NCI-H526 (cell line): ENCODE data around the gene MYO3B.

Experiments
- DNase-seq, 2 experiments: peaks; one replicate each; lab custom pipeline; 2025; lab: John Stamatoyannopoulos, UW

MYO3B gene

DNA sequence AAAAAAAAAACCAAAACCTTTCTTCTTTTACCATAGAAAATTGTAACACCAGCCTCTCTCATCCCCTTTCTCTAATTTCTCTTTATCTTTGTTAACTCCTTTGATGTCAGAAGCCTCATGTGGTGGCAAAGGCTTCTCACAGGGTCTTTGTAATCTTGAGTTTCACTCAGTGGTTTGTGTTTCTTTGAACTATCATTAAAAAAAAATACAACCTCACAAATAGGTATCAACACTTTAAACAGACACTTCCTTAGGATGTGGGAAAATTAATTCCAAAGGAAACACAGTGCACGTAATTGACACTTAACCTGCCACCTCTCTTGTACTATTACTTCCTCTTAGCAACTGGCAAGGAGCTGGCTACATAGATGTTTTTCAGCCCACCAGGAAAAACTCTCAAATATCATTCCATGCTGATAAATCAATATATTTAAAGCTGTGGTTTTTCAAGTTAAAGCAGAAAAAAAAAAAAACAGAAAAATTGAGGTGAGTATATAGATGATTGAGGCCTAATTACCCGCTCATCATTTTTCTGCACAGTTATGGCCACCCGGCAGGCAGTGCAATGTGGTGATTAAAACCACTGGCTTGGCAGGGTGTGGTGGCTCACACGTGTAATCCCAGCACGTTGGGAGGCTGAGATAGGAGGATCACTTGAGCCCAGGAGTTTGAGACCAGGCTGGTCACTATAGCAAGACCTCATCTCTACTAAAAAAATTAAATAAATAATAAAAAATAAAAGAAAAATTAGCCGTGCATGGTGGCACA lies 193.5 kb downstream of the MYO3B start:
- DNase-seq, result no peak

DNA sequence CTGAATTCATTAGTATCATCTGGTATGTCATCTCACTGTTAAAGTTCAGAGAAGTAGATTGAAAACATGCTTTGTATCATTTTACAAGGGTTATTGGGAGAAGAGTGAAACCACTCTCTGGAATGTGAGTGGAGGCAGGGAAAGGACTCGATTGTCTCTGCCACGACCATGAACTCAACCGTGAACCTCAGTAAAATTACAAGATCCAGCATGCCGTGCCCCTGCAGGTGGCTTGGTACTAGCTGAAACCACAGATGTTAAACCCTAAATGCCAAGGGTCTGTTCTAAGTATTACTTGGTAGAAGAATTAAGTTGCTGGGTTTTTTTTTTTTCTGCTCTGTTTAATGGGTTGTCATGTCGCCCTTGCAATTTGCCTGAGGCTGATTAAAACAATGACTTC lies 197.2 kb downstream of the MYO3B start:
- DNase-seq, result no peak

DNA sequence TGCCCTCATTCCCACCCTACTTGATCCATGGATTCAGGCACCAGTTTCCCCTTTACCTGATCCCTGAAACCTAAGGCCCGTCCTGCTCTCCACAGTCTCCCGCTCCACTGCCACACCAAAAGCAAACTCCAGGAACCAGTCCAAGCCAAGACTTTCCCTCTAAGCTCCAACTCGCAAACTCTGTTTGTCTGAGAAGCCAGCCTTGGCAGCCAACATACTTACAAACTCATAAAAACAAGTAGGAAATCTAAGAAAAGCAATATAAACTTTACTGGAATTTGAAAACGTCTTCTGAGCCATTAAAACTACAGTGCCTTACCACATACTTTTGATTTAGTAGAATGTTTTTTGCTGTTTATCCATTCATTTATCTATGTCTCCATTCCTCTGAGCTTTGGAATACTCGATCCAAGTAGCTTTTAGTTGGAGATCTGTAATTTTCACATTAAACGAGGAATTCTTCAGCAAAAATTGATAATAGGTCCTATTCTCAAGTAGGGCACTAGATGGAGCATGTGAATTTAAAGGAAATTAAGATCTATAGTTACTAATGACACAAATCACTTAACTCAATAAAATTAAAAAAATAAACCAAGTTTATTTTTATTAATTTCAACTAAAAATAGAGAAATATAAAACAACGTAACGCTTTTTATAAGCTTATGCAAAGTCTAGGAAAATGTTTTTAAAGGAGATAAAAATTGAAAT lies 199.7 kb downstream of the MYO3B start:
- DNase-seq, result no peak

DNA sequence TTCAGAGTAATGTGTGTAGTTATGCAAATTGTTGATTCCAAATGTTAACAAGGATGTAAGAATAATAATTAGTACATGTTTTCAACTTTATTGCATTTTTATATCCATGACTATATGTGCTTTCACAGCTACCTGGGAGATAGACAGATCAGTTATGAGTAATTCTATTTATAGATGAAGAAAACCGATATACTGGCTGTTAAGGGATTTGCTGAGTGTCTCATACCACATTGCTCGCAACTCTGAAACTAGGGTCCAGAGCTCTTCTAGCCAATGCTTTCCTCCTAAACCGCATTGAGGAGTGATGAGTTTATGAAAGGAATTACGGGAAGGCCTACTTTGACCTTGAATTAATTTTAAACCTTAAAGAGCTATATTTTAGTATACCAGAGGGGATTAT lies 202.3 kb downstream of the MYO3B start:
- no peak for DNase-seq

DNA sequence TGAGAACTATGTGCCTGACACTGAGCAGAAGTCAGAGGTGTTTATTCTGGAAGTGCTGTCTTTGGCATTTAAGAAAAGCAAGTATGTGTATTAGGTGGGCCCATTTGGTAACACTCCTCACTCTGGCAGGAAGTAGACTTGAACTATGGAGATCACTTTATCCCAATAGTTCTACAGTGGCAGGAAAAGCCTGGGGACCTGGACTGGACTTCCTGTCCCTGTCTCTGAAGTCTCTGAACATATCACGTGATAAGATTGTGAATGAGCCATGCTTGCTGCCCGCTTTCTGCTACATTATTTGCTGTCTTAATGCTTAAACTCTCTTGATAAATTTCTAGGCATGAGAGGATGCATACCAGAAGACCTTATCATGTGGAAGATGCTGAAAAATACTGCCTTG lies 203.7 kb downstream of the MYO3B start:
- no peak for DNase-seq

DNA sequence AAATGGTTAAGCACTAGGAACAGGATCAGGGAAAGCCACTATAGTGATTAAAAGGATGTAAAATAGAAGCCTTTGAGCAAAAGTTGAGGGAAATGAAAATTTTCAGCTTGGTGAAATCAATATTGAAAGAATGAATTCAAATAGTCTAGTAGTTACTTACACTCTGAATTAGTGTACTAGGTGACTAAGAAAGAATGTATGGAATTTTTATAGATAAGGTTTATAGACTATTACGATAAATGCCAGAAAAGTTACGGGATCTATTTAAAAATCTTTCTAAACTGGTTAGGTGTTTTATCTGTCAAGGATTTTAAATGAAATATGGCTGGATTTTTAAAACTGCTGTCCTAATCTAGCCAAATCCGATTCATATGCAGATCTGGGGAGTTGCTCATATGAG lies 208.6 kb downstream of the MYO3B start:
- no peak for DNase-seq

DNA sequence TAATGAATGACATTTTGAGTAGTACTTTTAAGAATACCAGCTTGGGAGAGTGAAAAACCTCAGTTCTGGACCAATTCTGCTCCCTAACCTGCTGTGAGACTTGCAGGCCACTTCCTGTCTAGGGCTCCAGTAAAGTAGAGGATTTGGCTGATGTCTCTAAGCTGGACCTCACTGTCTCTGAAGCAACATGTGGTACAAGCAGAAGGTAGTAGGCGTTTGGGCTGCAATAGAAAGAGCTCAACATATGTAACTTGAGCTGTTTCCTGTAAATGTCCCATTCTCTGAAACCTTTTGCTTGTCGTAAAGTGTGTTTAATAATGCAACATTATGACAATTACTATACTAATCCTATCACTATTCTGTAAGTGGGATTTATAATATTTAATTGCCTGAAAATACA lies 213.1 kb downstream of the MYO3B start:
- DNase-seq, result no peak

DNA sequence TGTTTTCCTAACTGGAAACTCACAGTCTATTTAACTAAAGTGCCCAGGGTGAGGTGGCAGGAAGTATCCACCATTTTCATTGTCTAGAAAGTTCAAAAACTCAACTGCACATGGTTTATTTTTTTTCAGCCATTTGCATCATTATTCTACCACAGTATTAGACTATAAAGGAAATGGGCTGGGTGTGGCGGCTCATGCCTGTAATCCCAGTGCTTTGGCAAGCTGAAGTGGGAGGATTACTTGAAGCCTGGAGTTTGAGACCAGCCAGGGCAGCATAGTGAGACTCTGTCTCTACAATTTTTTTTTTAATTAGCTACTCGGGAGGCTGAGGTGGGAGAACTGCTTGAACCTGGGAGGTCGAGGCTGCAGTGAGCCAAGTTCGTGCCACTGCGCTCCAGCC lies 213.8 kb downstream of the MYO3B start:
- no peak for DNase-seq

DNA sequence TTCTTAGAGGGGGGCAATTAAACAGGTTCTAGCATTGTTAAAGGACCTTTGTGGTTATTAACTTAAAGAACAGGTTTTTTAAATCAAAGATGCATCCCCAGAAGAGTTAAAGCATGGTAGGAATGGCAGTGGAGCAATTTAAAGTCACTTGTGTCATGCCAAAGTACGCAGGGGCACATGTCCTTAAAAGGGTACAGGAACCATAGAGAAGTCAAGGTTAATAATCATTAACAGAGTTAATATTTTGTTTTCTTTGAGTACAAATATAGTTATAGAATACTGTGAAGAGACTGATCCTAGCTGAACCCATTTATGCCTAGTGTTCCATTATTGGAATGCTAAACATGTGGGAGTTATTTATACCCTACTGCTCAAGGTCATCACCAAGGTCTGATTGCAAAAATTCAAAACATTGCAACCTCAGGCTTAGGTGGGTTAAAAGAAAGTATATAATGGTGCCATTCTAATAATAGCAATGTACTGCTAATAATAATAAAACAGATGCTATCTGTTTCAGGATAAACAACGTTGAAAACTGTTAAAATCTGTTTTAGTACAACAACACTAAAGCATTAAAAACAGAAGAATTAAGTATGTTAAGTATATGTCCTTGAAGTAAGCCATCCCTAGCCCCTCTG lies 216.0 kb downstream of the MYO3B start:
- DNase-seq, result no peak

DNA sequence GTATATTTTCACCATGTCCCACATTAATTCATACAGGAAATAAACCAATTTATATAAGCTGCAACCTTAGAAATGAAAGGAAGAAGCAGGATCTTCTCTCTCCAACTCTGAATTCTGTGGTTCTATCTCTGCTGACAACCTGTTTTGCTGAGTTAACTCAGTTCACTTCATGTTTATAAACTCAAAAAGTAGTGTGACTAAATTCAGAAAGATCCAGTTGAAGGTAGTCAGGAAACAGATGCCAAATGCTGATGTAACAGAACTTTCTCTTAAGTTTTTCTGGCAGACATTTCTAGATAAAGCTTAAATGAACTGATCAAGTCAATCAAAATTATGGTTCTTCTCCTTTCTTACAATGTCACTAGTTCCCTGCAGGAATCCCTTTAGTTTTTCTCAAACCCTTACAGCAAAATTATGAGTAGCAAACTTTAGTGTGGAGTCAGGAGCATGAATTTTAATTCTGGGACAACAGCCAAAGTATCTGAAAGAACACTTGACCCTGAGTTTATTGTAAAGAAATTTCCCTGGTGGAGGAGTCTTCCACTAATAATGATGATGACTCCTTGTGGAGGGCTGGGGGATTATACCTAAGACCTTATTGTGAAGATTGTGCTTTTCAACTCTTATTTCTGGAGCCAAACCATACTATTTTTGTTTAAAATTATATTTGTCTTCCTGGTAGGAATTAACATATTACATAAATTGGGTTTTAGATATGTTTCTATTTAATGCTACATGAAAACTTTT lies 216.9 kb downstream of the MYO3B start:
- no peak for DNase-seq

DNA sequence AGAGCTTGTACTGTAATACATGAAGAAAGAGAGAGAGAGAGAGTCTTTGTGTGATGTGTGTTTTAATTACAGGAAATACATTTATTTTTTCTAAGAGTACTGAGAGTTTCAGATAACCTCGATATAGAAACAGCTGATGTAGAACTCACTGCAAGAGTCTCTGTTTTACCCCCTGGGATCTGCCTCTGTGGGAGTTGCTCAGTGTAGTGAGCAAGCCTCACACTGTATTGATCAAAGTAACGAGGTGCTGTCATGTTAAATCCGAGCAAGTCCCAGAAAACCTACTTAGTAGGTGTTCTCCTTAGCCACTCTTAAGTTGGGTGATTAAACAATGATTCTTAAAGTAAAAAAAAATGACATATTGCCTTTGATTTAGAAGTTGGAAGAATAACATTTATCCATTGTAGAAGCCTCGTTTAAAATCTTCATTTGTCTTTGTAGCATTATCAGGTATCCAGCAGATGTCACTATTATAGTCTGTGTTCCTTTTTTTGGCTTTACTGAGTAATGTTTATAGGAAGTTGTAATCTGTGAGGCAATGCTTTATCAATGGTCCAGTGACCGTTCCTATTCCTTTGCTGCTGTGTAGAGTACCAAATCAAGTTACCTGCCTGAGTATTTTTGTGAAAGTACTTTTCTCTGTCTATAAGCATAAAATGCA lies 219.0 kb downstream of the MYO3B start:
- DNase-seq, result peak in 1 of 2 experiments; percentile 33

DNA sequence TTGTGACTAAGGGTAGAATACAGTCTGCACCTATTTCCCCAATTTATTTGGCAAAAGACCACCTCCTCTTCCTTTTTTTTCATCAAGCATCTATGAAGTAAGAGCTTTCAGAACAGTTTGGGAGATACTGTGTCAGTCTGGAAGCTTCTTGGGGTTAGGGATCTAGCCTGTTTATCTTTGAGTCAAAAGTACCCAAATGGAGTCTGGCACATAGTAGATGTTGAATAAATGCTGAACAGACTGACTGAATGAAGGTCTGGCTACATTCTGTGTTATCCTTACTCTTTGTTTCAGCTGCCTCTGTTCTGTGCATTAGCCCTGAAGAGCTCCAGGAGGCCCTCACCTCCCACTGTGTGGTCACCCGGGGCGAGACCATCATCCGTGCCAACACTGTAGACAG lies 223.2 kb downstream of the MYO3B start:
- no peak for DNase-seq

DNA sequence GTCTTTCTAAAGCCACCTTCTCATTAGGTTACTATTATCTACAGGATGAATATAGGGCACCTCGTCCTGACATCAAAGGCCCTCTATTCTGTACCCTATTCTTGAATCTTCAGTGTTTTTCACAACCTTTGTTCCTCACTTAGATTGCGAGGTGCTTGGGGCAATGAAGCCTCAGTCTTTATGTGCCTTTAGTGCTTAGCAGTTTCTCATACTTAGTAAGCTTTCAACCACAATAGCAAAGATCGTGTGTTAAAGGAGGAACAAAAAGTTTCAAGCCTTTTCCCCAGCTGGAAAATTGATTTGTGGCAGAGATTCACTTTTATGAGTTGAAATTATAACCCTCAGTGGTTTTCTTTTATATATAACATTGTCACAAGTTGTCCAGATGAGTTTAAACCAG lies 226.9 kb downstream of the MYO3B start:
- no peak for DNase-seq

DNA sequence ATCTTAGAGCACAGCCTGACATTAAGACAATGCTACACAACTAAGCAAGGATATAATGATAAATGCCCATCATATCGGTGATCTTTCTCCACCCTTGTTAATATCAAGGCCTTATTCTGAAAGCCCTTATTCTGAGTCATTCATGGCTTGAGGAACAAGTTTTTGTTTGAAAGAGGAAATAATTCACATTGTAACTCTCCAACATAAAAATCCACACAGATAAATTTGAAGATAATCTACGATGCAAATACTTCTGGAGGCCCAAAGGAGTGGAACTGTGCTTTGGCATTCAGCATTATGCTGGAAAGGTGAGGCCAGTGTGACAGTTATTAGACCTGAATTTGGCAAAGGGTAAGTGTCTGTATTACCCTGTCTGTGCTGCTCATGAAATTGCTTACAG lies 227.4 kb downstream of the MYO3B start:
- DNase-seq, result no peak

DNA sequence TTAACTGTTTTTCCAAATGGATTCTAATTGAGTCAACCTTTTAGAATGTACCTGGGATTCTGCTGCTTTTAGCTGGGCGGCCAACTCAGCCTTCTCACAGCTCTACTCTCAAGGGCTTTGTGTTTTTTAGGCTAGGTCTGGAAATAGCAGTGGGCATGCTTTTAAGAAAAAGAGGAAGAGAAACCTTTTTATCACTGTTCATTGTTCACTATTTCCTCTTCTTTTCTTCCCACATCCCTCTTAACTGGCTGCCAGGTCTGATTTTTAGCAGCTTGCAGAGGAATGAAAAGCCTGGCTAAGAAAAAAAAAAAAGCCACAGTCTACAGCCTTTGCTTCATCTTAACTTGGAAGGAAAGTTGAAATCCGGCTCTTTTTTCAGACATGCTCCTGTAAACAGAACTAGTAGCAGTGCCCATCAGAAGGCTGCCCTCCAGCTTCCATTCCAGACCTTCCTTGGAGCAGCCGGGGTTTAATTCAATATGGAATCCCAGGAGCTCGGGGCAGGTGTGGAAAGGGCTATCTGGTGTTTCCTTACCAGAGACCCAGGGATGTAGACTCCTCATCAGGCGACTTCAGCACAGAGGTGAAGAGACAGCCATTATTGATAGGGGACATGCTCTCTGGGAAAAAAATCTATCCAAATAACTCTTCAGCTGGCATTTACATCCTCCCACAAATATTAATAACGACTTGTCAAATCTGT lies 230.7 kb downstream of the MYO3B start:
- no peak for DNase-seq

DNA sequence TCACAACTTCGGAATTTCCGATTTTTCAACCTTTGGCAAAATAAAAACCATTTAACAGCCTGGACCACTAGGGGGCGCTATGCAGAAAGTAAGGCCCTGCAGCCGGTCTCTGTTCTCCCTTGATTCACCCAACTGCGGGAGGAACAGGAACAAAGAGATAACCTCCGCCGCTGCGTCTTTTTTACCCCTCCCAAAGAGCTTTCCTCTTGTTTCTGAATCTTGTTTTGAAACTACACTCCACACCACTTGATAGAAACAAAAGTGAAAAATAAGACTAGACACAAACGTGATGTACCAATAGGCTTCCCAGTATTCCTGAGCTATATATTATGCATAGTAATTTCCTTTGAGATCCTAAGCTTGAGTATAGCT lies 231.2 kb downstream of the MYO3B start:
- DNase-seq, result peak; percentile 51 to 86

DNA sequence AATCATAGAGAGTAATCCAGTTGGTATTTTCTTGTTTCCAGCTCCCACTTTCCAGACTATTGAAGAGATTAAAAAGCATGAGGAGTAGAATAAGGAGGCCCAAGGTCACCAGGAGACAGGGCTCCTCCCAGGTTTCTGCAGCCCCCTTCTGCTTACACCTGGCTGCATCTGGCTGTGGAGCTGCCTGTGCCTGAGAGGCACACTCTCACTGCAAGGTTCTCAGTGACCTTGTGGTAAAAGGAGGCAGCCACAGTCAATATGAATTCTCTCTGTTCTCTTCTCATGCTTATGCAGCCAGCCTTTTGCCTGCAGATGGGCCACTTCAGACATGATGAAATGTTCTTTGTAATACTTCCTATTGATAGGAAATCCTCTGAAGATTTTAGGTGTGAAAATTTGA lies 233.7 kb downstream of the MYO3B start:
- no peak for DNase-seq

DNA sequence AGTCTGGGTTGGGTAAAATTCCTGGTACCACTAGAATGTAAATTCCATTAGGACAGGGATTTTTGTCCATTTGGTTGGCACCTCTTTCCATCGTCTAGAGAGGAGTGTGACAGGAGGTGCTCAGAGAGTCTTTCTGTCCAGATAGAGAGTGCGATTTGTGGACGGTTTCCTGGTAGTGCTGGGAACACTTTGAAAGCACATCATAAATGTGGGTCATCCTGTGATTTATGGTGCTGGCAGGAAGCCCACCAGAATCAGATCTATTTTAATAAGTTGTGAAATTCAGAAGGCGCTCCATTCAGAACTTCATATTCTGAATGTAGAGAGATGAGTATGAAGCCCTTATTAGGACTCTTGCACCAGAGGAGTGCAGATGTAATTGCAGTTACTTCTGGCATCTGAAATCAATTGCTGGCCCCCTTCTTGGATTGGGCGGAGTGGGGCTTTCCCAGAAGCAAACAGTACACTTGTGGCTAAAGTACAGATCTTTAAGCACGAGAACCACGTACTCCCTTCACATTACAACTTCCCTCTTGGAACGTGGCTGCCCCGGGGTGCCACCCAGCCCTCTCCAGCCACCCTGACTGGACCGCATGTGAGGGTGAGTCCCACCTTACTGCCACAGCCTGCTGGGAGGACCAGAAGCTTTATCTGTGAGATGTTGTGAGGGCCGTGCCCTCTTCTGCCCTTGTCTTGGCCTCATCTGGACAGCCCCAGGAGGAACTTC lies 243.2 kb downstream of the MYO3B start:
- DNase-seq, result no peak

DNA sequence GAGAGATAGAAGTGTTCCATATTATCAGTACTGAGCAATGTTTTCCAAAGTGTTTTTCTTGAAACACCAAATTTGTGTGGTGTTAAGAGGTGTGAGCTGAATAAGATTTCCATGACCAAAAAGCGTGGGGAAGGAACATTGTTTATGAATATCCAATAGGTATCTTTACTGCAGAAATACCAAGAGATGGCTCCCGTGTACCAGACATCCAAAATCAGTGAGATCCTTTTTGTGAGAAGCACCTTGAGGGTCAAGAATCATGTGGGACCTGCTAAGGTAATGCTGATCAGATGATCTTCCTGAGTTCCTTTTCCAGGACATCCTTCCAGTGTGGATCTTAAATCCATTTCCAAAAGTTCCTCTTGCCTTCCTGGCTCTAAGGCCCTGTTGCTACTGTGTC lies 246.0 kb downstream of the MYO3B start:
- no peak for DNase-seq

DNA sequence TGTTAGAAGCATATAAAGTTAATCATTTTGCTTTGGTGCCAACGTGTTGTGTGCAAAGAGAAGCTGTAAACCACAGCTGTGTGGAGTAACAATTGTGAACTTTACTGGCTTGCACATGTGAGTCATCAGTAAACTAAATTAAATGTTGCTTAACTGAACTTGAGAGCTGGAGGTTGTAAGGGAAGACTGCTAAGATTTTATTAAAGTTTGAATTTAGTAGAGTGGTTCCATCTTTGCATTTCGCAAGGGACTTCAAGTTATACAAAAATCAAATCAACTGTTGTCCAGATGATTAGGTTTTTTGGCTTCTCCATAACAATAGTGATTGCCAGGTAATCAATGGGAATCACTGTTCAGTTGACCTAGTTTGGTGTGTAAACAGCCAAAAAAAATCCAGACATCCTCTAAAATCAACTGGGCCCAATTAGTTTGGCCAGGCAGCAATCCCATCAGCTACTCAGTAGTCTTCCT lies 247.4 kb downstream of the MYO3B start:
- no peak for DNase-seq

DNA sequence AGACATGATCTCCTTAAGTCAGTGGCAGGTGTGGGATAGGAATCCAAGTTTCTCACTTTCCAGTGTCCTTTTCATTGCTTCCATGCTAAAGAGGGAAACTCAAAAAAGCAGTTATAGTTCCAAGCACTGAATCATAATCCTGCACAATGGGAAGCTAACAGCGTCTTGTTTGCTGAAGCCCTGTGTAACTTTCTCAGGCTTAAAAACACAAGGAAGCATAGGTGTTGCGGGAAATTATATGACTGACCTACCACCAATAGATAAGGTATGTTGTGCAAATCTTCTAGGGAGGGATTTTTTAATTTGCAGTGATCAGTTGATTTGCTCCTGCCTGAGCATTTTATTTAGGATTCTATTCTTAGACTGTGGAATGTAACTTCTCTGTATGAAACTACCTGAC lies 250.9 kb downstream of the MYO3B start:
- DNase-seq, result no peak
